H1 (cell line): Measurements from ENCODE around the gene C1orf210. TPM values are rescaled to one million over a fixed set of nuclear protein-coding genes. Genes with fewer than 3 reads are reported as not detected.

Experiments used
- BCL11A ChIP-seq, 2 experiments: IDR thresholded peaks; one replicate each; pipeline ENCODE4 v1.6.1; 2011; ENCODE audit warnings: low read depth in 2 of 2, low read length in 2 of 2, mild to moderate bottlenecking in 2 of 2
- POLR2A ChIP-seq, 2 experiments: IDR thresholded peaks; 1 replicate in 1 of 2; 2 replicates in 1 of 2; pipeline ENCODE4 v1.6.1; 2011; ENCODE audit warnings: low read depth in 2 of 2, low read length in 2 of 2, mild to moderate bottlenecking in 2 of 2; ENCODE audit errors: control extremely low read depth in 1 of 2
- SIN3A ChIP-seq, 2 experiments: IDR thresholded peaks in 1 of 2; conservative IDR thresholded peaks in 1 of 2; 2 replicates each; pipeline ENCODE4 v1.6.1; 2011 to 2012; ENCODE audit warnings: low read length in 2 of 2, improper control_type of control experiment in 1 of 2, low read depth in 1 of 2, mild to moderate bottlenecking in 1 of 2
- TAF1 ChIP-seq: IDR thresholded peaks from 2 replicates; pipeline ENCODE4 v1.6.1; 2011; ENCODE audit warnings: mild to moderate bottlenecking, low read depth, low read length
- polyA plus RNA-seq, 7 experiments: library from polyadenylated mRNA; depleted of rRNA in 3 of 7; stranded (reverse) in 5 of 7; unstranded in 2 of 7; fragments of >200 nt in 5 of 7; fragments of 200-250 nt in 2 of 7; gene quantifications; 1 replicate in 5 of 7; 2 replicates in 1 of 7; 4 replicates in 1 of 7; pipeline versions ENCODE4 v1.2.1 to v1.2.3, GENCODE V29; 2011 to 2013; ENCODE audit warnings: missing spikeins in 2 of 7, mixed read lengths in 2 of 7
- total RNA-seq: library from RNA; stranded (reverse); fragmentation: NEBNext Ultra II Directional; extraction: Animal tissue kit (Norgen Biotek cat#: 25700); gene quantifications from 2 replicates; pipeline ENCODE4 v1.2.1, GENCODE V29; 2021
- TF ChIP-seq, protein P1 (sequence below): IDR thresholded peaks from 2 replicates; pipeline ENCODE4 v1.6.1; 2011; ENCODE audit warnings: low read depth, mild to moderate bottlenecking, low read length; ENCODE audit not compliant: insufficient read depth

The C1orf210 gene
- total and polyA plus RNA-seq, 2 of the 8 experiments (the other 6 are each of a cell fraction or from before 2014, with no cell fraction given), result 12.0 to 27.9 TPM

DNA sequence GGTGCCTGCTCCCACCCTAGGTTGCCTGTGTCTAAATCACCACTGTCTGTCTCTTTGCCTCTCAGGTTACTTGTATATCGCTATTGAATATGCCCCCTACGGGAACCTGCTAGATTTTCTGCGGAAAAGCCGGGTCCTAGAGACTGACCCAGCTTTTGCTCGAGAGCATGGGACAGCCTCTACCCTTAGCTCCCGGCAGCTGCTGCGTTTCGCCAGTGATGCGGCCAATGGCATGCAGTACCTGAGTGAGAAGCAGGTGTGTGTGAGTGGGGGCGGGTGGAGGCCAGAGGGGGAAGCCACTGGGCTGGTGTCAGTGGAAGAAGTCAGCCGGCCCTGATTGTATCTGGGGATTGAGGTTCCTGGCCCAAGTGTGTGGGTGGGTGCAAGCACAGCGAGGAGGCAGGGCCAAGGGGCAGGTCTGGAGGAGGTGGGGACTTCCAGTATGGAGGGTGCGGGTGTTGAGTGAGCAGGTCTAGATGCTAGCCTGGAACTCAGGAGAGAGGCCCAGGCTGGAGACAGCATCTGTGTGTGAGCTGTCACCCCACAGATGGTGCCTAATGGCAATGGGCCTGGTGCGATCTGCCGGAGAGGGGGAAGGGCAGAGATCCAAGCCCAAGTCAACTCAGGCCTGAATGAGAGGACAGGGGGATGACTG, 32.6 kb upstream of the C1orf210 start (continued):
- TF ChIP-seq TAF1 (no peak), POLR2A (IDR thresholded peaks at IDR 0.05; ENCODE audit: control extremely low read depth in 1 of 2, low read depth in 2 of 2, low read length in 2 of 2) (no peak), BCL11A (IDR thresholded peaks at IDR 0.05; ENCODE audit: low read depth in 2 of 2, low read length in 2 of 2) (no peak), SIN3A (conservative IDR thresholded peaks at IDR 0.05 in 1 of 2, IDR thresholded peaks at IDR 0.05 in 1 of 2; ENCODE audit: low read depth in 1 of 2, low read length in 2 of 2) (no peak)
- TF ChIP-seq, protein P1, sequence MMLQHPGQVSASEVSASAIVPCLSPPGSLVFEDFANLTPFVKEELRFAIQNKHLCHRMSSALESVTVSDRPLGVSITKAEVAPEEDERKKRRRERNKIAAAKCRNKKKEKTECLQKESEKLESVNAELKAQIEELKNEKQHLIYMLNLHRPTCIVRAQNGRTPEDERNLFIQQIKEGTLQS, result no peak
- TF ChIP-seq, all 59 proteins: peak for 0
